Hindlimb muscle (tissue), 1 donor: ENCODE results near the gene AP2B1. TPM values are rescaled to one million over a fixed set of nuclear protein-coding genes. Genes with fewer than 3 reads are reported as not detected.
"Not testable (repeated sequence)": the region's sequence is repeated elsewhere in the genome, so short reads cannot be mapped to it uniquely, and the experiment has no call there.

Experiments
- DNase-seq: peaks from one replicate; pipeline ENCODE4 v3.0.0-alpha.2; 2013
- polyA plus RNA-seq: library from polyadenylated mRNA; unstranded; fragments of 120-200 nt; gene quantifications from one replicate; pipeline ENCODE4 v1.2.1, GENCODE V29; 2013; ENCODE audit not compliant: insufficient read length

The AP2B1 gene
- polyA plus RNA-seq, 1 donor: 74.1 TPM

DNA sequence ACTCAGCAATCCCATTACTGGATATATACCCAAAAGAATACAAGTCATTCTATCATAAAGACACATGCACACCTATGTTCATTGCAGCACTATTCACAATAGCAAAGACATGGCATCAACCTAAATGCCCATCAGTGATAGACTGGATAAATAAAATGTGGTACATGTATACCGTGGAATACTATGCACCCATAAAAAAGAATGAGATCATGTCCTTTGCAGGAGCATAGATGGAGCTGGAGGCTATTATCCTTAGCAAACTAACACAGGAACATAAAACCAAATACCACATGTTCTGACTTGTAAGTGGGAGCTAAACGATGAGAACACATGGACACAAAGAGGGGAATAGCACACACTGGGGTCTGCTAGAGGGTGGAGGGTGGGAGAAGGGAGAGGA is 116.2 kb downstream of the AP2B1 start:
- not testable (repeated sequence) for DNase-seq

- no peak for DNase-seq
Observed at GRCh38 chr17:35705230-35705629, 118.1 kb downstream of the AP2B1 start.

- DNase-seq: no peak
Observed at GRCh38 chr17:35705705-35706104, 118.6 kb downstream of the AP2B1 start.

GRCh38 chr17:35708149-35708548 is 121.0 kb downstream of the AP2B1 start:
- no peak for DNase-seq

DNA sequence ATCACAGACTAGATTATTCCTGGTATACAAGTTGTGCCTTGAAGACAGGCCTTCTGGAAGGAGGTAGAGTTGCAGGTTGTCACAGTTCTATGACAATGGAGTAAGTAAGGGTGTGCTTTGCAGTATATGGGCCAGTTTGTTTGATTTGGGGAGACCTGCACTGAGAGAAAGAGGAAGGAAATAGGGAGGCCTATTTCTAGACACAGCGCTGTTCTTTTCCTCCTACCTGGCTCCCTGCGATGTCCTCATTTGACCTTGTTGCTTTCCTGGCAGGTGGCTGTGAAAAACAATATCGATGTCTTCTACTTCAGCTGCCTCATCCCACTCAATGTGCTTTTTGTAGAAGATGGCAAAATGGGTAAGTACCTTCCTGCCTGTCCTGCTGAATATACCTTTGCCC is 121.8 kb downstream of the AP2B1 start:
- DNase-seq: no peak

GRCh38 chr17:35709874-35710273 is 122.8 kb downstream of the AP2B1 start:
- DNase-seq: no peak

DNA sequence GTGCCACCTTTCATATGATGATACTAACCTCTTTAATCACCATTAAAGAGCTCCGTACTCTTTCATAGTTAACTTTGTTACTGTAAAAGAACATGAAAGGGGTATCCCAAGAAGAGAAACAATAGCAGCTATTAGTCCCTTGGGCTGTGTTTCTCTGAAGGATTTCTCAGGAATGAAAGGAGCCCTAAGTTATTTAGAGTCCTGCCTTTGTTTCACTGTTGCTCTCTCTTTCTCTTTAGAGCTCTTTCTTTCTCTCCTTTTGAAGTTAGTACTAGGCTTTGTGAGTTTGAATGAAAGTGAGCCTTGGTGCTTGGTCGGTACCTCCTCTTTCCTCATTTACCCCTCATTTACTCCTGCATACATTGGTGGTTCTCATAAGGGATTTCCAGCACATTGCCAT is 123.8 kb downstream of the AP2B1 start:
- no peak for DNase-seq

GRCh38 chr17:35713069-35713728 is 126.1 kb downstream of the AP2B1 start:
- DNase-seq: no peak

DNA sequence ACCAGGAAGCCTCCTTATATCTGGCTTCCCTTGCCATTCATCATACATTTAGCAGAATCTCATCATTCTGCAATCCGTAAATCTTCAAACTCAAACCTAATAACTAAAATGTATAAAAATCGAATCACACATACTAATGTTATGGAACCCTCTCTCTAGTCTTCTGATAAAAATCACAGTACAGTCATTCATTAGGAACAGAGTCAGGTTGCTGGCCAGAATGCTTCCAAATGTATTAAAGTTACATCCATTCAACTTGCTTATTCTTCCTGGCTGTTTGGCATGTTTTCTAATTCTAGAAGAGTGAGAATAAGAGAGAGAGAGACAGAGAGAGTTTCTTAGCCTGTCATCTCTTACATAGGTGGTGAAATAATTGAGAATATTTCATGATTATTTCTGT is 127.9 kb downstream of the AP2B1 start:
- no peak for DNase-seq

DNA sequence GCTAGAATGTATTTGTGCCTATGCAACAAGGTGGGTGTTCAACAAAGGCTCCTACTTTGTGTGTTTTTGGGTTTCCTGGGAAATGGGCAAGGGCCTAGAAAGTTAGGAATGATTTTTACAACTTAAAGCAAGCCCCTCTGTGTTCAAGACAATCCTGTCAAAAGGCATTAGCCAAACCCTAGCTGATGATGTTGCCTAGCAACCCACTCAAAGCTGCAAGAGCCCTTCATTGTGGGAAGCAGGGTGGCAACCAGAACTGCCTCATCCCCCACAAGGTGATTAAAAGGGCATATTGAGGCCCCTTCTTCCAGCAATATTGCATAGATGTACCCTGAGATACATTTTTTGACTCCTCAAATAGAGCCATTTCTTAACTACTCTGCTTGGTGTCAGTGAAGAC is 128.3 kb downstream of the AP2B1 start:
- DNase-seq: no peak

DNA sequence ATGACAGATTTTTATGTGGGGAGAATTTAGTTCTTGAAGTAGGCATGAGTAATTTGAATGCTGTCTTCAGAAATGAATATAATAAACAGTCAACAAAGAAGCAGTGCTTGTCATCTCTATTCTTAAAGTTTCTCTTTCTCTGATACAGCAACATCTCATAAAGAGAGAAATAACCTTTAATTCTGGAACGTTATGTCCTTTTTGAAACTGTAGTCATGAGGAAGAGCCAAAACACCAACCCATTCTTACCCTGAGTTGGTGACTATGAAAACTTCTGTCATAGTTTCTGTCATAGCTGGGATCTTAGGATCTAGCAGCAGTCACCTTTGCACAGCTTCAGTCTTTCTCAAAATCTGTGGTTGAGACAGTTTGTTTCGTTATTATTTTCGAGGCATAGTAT is 129.1 kb downstream of the AP2B1 start:
- DNase-seq: no peak

- no peak for DNase-seq
Observed at GRCh38 chr17:35716897-35717465, 129.9 kb downstream of the AP2B1 start.

- no peak for DNase-seq
Observed at GRCh38 chr17:35717475-35717874, 130.4 kb downstream of the AP2B1 start.

GRCh38 chr17:35723735-35724134 is 136.6 kb downstream of the AP2B1 start:
- DNase-seq: no peak

GRCh38 chr17:35725058-35725457 is 137.9 kb downstream of the AP2B1 start:
- no peak for DNase-seq

DNA sequence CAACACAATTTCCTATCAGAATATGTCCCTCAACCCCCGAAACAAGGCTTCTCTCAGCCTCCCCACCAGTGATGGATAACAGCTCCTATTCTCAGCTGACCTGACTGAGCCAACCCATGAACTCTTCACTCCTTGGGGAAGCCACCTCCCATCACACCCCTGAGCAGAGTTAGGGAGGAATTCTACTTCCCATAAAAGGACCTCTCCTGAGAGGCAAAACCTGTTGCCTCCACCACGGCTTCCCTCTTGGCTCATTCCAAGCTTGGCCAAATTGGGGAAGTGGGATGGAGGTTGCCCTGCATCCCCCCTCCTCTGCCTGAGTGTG is 138.6 kb downstream of the AP2B1 start:
- no peak for DNase-seq

DNA sequence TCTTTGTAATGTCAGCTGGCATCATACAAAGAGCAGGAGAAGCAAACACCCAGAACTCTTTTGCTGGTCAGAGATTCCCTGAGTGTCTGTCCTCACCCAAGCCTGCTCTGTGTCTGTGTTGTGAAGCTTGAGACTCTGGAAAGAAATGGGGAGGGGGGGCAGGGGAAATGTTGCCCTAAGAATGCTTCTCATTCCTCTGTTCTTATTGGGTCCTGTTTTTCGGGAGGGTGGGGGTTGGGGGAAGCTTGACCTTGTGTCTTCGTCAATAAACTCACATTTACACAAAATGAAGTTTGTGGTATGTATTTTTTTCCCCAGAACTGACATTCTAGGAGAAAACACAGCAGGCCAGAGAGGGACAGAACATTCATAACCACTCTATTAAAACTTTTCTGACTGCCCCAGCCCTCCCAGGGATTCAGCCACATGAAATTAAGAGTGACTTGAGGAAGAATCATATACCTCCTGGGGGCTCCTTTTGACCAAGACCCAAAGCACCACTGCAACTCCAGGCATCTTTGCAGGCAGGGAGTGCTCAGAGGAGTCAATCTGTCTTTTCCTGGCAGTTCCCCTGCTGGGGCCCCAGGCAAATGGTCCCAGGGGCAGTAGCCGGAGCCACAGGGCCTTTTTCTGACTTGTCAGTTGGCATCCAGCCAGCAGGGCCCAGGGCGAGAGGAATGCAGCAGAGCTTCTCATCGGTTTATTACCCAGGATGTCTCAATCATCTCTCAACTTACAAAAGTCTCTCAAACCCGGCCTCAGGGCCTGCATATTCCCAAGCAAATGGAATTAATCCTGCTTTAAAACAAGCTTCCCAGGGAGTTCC is 139.2 kb downstream of the AP2B1 start:
- no peak for DNase-seq

GRCh38 chr17:35726953-35727460 is 139.9 kb downstream of the AP2B1 start:
- DNase-seq: no peak

GRCh38 chr17:35727635-35728034 is 140.5 kb downstream of the AP2B1 start:
- DNase-seq: no peak

GRCh38 chr17:35728551-35728950 is 141.4 kb downstream of the AP2B1 start:
- no peak for DNase-seq

- no peak for DNase-seq
Observed at GRCh38 chr17:35729405-35729833, 142.3 kb downstream of the AP2B1 start.

GRCh38 chr17:35730400-35731005 is 143.4 kb downstream of the AP2B1 start:
- DNase-seq: no peak

GRCh38 chr17:35731239-35731916 is 144.3 kb downstream of the AP2B1 start, which contains the start of gene RASL10B:
Gene RASL10B, plus strand, starts transcription at chr17:35731639. Its CDS starts 3,546 bp downstream, at chr17:35735185.
- DNase-seq: peak; percentile 43
